Activated naive CD4-positive, alpha-beta T cell treated with anti-CD3 and anti-CD28 coated beads, Interleukin-2, amount 50 U/mL, for 72 hours (primary cell): ENCODE results near the gene CACNA1B. TPM values are rescaled to one million over a fixed set of nuclear protein-coding genes. Genes with fewer than 3 reads are reported as not detected.
"Not testable (repeated sequence)": the region's sequence is repeated elsewhere in the genome, so short reads cannot be mapped to it uniquely, and the experiment has no call there.

Experiments
- ATAC-seq, 2 donors: fragments of 150-1000 bp; cut with Tn5 transposase; 2 replicates each; pipeline ENCODE4 v1.10.0; 2021; ENCODE audit warnings: mild to moderate bottlenecking in 2 of 2, moderate library complexity in 2 of 2
- DNase-seq, 2 donors: peaks; one replicate each; pipeline ENCODE4 v3.0.0; 2021 to 2022; ENCODE audit warnings: low spot score in 2 of 2
- H3K27ac Mint-ChIP-seq, 2 donors: one replicate each; pipeline ENCODE4 v1.8.0; 2022; ENCODE audit warnings: mild to moderate bottlenecking in 2 of 2, mixed read lengths in 2 of 2
- H3K36me3 Mint-ChIP-seq, 2 donors: one replicate each; pipeline ENCODE4 v1.8.0; 2022; ENCODE audit warnings: mixed read lengths in 2 of 2
- H3K9me3 Mint-ChIP-seq, 2 donors: one replicate each; pipeline ENCODE4 v1.8.0; 2022; ENCODE audit warnings: mixed read lengths in 2 of 2
- total RNA-seq, 2 donors: library from RNA; stranded (reverse); gene quantifications; one replicate each; pipeline ENCODE4 v1.2.3, GENCODE V29; 2022

The CACNA1B gene
- total RNA-seq, 2 donors from 2014 or later, result 0.04 to 0.07 TPM

- DNase-seq, result no peak
- Mint-ChIP-seq H3K27ac (no peak overlapping the region), H3K36me3 (no peaks in the 10 kb centered on the region)
These were observed 201.3 kb downstream of the CACNA1B start for GRCh38 chr9:138078846-138079245.

DNA sequence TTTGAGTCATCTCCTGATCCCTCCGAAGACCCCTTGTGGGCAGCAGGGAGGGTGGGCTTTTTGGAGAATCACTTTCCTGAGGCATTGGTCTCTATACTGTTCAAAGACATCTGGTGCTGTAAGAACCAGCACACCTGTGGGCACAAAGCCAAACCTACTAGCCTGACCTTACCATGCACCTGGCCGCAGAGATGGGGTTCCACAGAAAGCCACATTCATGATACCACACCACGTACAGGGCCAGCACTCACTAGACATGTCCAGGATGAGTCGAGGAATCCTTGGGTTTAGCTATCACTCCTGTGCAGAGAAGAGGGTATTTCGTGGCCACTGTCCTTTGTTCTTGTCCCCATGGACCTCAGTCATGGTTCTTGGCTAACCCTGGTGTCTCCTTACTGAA, 203.4 kb downstream of the CACNA1B start:
- Mint-ChIP-seq H3K27ac (no peak overlapping the region), H3K9me3 (peaks cover 11 to 12% of the 10 kb centered on the region in 2 donors), H3K36me3 (peaks cover 5 to 11% of the 10 kb centered on the region in 2 donors)
- ATAC-seq, result no peak
- DNase-seq, result no peak

More at GRCh38 chr9:138078846-138079245, 201.3 kb downstream of the CACNA1B start:
- H3K9me3 Mint-ChIP-seq, result no peaks in the 10 kb centered on the region
- no peak for ATAC-seq

DNA sequence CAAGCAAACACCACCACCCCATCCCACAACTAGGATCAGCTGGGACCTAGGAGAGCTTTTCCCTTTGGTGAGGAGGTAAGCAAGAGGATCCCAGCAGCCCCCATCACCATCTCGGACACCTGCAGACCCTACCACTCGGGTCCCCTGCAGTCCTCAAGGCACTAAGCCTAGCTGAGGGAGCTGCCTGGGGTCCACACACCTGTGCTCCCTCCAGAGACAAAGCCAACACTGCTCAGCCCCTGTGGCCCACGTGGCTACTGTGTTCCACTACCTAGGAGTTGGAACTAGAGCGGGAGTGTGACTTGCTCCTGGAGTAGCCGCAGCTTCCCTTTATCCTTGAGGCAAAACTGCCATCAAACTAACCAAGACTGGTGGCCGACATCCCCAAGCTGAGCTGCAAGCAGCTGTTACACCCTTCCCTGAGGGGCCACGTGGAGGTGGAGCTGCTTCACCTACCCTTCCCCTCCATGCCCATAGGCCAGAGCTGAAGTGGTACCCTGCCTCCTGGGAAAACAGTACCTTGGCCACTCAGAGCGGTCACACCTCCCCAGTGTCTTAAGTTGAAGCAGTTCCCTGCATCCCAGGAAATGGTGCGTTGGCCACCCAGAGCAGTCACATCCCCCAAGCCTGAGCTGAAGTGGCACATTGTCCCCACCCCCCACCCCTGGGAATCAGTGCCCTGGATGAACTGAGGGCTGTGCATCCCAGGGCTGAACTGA, 205.5 kb downstream of the CACNA1B start:
- peaks cover 5 to 17% of the 10 kb centered on the region in 2 donors for H3K36me3 Mint-ChIP-seq
- H3K9me3 Mint-ChIP-seq, result peaks cover 13 to 19% of the 10 kb centered on the region in 2 donors
- no peak overlapping the region for H3K27ac Mint-ChIP-seq
- ATAC-seq (no peak), DNase-seq (no peak)

DNA sequence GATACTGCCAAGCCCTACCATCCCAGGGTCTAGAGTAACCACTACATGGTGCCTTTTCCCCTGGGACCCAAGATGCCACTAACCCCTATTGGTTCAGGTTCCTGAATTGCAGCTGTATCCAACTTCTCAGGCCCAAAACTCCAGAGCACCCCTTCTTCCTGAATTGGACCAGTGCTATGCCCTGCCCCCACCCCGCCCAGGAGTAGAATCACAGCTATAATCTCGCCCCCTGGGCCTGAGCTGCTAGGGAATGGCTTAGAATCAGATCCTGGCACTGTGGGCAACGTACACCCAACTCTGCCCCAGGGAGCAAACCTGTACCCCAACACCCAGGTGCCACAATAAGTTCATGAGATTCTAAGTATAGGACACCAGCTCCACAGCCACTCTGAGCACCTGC, 206.3 kb downstream of the CACNA1B start:
- Mint-ChIP-seq H3K27ac (no peak overlapping the region), H3K9me3 (peaks cover 13 to 19% of the 10 kb centered on the region in 2 donors)
- no peak for ATAC-seq

DNA sequence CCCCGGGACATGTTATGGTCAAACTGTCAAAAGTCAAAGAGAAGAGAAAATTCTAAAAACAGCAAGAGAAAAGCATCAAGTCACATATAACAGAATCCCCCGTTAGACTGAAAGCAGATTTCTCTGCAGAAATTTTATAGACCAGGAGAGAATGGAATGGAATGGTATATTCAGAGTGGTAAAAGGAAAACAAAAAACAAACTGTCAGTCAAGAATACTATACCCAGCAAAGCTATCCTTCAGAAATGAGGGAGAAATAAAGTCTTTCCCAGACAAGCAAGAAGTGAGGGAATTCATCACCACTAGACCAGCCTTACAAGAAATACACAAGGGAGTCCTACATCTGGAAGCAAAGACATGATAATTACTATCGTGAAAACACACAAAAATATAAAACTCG, 208.0 kb downstream of the CACNA1B start:
- DNase-seq, result no peak
- no peak overlapping the region for H3K27ac Mint-ChIP-seq
- H3K9me3 Mint-ChIP-seq, result peaks cover 13 to 19% of the 10 kb centered on the region in 2 donors
- no peak for ATAC-seq
- peaks cover 5 to 17% of the 10 kb centered on the region in 2 donors for H3K36me3 Mint-ChIP-seq

More for the DNA sequence above, 206.3 kb downstream of the CACNA1B start:
- peaks cover 5 to 17% of the 10 kb centered on the region in 2 donors for H3K36me3 Mint-ChIP-seq
- DNase-seq, result no peak

- H3K36me3 Mint-ChIP-seq, H3K9me3 Mint-ChIP-seq, ATAC-seq, H3K27ac Mint-ChIP-seq, DNase-seq: not testable (repeated sequence)
These were observed 214.5 kb downstream of the CACNA1B start for GRCh38 chr9:138092057-138092456.

GRCh38 chr9:138094028-138094427, 216.4 kb downstream of the CACNA1B start:
- no peaks in the 10 kb centered on the region for H3K9me3 Mint-ChIP-seq
- no peak for DNase-seq
- no peak for ATAC-seq
- H3K27ac Mint-ChIP-seq, result no peak overlapping the region
- H3K36me3 Mint-ChIP-seq, result no peaks in the 10 kb centered on the region

GRCh38 chr9:138095813-138096518, 218.4 kb downstream of the CACNA1B start:
- ATAC-seq (no peak), DNase-seq (no peak)
- Mint-ChIP-seq H3K9me3 (no peaks in the 10 kb centered on the region), H3K27ac (no peak overlapping the region), H3K36me3 (no peaks in the 10 kb centered on the region)

- ATAC-seq, result no peak
- DNase-seq, result no peak
- Mint-ChIP-seq H3K27ac (no peak overlapping the region), H3K36me3 (no peaks in the 10 kb centered on the region), H3K9me3 (no peaks in the 10 kb centered on the region)
These were observed 218.9 kb downstream of the CACNA1B start for GRCh38 chr9:138096519-138096845.

GRCh38 chr9:138097501-138097991, 220.0 kb downstream of the CACNA1B start:
- H3K9me3 Mint-ChIP-seq, result no peaks in the 10 kb centered on the region
- no peak for DNase-seq
- H3K36me3 Mint-ChIP-seq, result no peaks in the 10 kb centered on the region
- H3K27ac Mint-ChIP-seq, result no peak overlapping the region
- no peak for ATAC-seq

GRCh38 chr9:138098116-138098907, 220.7 kb downstream of the CACNA1B start:
- DNase-seq, result no peak
- no peaks in the 10 kb centered on the region for H3K9me3 Mint-ChIP-seq
- no peak for ATAC-seq
- no peak overlapping the region for H3K27ac Mint-ChIP-seq
- no peaks in the 10 kb centered on the region for H3K36me3 Mint-ChIP-seq

DNA sequence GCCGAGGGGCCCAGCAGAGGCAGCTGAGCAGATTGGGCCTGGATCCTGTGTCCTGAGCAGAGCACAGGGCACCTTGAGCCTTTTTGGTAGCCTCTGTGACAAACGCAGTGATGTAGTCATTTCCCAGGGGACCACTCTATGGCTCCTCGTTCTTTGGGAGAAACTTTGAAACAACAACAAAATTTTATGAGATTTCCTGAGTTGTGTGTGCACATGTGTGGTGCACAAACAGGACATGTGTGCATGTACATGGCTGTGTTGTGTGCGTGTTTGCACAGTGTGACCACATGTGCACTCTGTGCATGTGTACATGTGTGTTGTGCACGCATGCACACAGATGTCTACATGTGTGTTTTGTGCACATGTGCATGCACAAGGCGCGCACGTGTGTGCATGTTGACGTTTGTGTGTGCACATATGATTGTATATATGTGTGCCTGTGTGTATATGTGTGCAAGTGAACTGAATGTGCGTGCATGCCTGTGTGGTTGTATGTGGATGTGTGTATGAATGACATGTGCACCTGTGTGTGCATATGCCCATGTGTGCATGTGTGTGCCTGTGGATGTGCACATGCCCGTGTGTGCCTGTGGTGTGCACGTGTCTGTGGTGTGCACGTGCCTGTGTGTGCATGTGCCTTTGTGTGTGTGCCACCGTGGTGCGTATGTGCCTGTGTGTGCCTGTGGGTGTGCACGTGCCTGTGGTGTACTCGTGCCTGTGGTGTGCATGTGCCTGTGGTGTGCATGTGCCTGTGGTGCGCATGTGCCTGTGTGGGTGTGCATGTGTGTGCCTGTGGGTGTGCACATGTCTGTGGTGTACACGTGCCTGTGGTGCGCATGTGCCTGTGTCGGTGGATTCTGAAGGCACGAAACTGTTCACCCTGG, 221.6 kb downstream of the CACNA1B start:
- ATAC-seq, result no peak
- Mint-ChIP-seq H3K9me3 (no peaks in the 10 kb centered on the region), H3K27ac (no peak overlapping the region), H3K36me3 (no peaks in the 10 kb centered on the region)
- no peak for DNase-seq

GRCh38 chr9:138099803-138100598, 222.4 kb downstream of the CACNA1B start:
- Mint-ChIP-seq H3K27ac (no peak overlapping the region), H3K36me3 (no peaks in the 10 kb centered on the region), H3K9me3 (no peaks in the 10 kb centered on the region)
- no peak for DNase-seq
- ATAC-seq, result no peak

GRCh38 chr9:138100711-138101350, 223.2 kb downstream of the CACNA1B start:
- H3K36me3 Mint-ChIP-seq, result no peaks in the 10 kb centered on the region
- ATAC-seq (no peak), DNase-seq (no peak)
- no peak overlapping the region for H3K27ac Mint-ChIP-seq
- H3K9me3 Mint-ChIP-seq, result no peaks in the 10 kb centered on the region
